GM19324 (cell line): ENCODE data around the gene PKLR.

Experiments
- ATAC-seq: cut with Tn5 transposase; IDR thresholded peaks from one replicate; pipeline ENCODE4 v1.9.1; 2021; ENCODE audit warnings: mild to moderate bottlenecking, moderate library complexity; ENCODE audit not compliant: unreplicated experiment, low FRiP score

Gene PKLR

GRCh38 chr1:155286544-155286943 lies 14.7 kb downstream of the PKLR start:
- no peak for ATAC-seq

GRCh38 chr1:155285631-155286044 lies 15.6 kb downstream of the PKLR start:
- no peak for ATAC-seq

DNA sequence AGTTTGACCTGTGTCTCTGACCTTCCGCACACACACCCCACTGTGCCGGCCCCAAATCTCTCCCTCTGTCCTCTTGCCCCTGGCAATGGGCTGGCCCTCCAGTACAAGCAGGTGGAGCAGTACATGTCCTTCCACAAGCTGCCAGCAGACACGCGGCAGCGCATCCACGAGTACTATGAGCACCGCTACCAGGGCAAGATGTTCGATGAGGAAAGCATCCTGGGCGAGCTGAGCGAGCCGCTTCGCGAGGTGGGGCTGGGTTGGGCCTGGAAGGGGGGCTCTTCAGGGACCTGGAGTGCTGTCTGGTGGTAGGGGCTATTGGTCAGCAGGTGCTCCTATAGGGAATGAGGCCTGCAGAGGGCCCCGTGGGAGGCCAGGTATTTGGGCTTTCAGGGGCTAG lies 16.2 kb downstream of the PKLR start:
- no peak for ATAC-seq

DNA sequence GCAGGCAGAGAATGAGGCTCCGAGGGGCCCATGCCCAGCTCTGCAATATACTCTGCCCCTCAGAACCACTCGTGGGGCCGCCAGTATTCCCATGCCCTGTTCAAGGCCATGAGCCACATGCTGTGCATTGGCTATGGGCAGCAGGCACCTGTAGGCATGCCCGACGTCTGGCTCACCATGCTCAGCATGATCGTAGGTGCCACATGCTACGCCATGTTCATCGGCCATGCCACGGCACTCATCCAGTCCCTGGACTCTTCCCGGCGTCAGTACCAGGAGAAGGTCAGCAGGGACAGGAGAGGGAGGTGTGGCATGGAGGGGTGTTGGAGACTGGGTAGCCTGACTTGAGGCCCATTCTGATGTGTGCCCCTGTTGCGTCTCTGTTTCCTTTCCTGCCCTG lies 16.8 kb downstream of the PKLR start:
- ATAC-seq, result no peak

DNA sequence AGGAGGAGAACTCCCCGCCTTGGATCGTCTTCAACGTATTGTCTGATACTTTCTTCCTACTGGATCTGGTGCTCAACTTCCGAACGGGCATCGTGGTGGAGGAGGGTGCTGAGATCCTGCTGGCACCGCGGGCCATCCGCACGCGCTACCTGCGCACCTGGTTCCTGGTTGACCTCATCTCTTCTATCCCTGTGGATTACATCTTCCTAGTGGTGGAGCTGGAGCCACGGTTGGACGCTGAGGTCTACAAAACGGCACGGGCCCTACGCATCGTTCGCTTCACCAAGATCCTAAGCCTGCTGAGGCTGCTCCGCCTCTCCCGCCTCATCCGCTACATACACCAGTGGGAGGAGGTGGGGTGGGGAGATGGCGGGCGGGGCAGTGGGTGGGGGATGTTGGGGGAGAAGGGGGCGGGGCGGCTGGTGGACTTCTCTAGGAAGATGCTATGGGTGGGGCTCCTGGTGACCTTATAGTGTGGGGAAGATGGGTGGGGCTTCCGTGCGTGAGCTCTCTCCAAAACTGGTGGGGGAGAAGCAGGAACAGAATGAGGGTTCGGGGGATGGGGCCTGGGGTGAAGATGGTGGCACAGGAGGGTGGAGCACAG lies 18.6 kb downstream of the PKLR start:
- ATAC-seq, result no peak

- no peak for ATAC-seq
These were observed 22.0 kb downstream of the PKLR start for GRCh38 chr1:155279268-155279667.

DNA sequence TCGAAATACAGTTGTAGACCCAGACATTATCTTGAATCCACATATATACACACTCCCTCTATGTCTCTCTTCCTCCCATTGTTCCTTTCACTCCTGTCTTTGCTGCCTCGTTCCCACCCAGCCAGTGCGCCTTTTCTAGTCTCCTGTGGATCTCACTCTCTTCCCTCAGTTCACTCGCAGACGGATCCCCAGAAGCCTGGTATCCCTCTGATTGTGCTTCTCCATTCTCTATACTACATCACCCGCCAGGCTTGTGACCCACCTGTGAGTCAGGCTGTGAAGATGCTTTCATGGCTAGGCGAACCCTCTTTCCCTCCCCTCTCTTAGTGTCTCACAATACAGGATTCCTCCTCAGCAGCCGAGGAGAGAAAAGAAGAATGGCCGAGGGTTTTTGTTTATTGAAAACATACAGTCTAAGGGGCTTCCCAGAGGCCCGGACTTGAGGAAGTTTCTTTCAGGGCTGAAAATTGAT lies 22.5 kb downstream of the PKLR start:
- no peak for ATAC-seq

GRCh38 chr1:155277902-155278688 lies 23.1 kb downstream of the PKLR start:
- no peak for ATAC-seq

- ATAC-seq, result peak; percentile 73
These were observed 24.0 kb downstream of the PKLR start, which contains the start of gene HCN3 for GRCh38 chr1:155277070-155277901. HCN3 (plus strand) TSS chr1:155277463; CDS start chr1:155277591, 128 bp downstream.

GRCh38 chr1:155273343-155274245 lies 27.6 kb downstream of the PKLR start, which contains the start of gene CLK2:
CLK2 (minus strand) TSS chr1:155273504; CDS start chr1:155270977, 2,527 bp downstream.
- ATAC-seq, result peak; percentile 75

GRCh38 chr1:155272466-155273342 lies 28.5 kb downstream of the PKLR start:
- peak; percentile 31 for ATAC-seq

DNA sequence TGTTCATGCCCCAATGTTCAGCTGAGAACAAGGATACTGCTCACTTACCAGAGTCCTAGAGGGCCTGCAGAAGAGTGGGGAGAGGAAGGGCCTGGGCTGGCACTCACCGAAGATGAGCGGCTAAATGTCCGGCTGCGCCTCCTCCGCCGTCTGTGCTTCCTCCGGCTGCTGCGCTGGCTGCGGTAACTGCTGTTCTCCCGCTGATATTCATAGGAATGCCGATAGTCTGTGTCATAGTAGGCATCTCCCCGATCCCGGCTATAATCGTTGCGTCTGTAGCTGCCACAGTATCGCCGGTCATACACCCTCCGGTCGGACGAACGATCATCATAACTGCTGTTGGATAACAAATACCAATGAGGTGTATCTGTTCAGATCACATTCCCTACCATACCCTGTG lies 31.9 kb downstream of the PKLR start:
- ATAC-seq, result no peak

DNA sequence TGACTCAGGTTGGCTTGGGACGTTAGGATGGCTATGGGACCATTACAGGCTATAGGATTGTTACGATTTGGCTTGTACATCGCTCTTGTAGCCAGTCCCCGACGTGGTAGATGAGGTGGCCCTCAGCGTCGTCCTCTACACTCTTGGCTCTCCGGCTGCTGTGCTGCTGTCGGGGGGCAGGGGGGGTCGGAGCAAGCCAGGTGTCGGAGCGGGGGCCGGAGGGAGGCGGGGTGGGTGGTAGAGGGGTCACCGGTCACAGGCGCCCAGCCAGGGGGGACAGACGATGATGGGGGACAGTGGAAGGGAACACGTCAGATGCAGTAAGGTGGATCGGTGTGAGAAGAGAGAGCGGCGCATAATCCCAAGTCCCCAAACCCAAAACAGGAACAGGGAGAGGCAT lies 32.6 kb downstream of the PKLR start:
- ATAC-seq, result no peak

DNA sequence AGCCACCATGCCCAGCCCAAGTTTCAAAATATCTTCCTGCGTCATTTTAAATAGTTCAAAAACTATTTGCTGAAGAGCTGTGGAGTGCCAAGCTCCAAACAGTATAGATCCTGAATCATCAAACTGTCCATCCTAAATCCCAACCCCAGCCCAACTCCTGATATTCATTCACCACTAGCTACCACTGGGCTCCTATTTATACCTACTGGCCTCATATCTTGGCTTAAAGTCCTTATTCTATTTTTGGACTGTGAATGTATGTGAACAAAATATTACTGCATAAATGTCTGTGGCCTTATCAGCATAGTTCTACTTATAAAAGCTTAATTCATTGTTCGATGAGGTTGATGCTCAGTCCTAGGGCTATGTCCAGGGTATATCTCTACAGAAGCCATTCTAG lies 33.9 kb downstream of the PKLR start:
- ATAC-seq, result no peak

DNA sequence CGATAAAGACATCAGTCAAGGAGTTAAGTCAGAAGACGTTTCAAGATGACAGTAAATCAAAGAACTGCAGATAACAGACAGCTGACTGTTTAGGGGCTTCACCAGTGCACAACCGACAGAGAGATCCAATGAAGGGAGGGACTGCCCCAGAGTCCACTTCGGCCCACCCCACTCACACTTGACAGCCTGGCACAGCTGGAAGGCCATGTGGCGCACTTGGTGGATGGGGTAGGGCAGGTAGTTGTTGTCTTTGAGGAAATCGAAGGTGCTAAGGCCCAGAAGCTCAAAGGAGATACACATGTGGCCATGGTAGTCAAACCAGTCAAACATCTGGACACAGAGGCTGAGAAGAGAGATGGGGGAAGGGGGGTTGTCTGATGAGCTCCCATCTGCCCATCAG lies 34.7 kb downstream of the PKLR start:
- ATAC-seq, result no peak

GRCh38 chr1:155263067-155263466 lies 38.2 kb downstream of the PKLR start:
- ATAC-seq, result no peak

DNA sequence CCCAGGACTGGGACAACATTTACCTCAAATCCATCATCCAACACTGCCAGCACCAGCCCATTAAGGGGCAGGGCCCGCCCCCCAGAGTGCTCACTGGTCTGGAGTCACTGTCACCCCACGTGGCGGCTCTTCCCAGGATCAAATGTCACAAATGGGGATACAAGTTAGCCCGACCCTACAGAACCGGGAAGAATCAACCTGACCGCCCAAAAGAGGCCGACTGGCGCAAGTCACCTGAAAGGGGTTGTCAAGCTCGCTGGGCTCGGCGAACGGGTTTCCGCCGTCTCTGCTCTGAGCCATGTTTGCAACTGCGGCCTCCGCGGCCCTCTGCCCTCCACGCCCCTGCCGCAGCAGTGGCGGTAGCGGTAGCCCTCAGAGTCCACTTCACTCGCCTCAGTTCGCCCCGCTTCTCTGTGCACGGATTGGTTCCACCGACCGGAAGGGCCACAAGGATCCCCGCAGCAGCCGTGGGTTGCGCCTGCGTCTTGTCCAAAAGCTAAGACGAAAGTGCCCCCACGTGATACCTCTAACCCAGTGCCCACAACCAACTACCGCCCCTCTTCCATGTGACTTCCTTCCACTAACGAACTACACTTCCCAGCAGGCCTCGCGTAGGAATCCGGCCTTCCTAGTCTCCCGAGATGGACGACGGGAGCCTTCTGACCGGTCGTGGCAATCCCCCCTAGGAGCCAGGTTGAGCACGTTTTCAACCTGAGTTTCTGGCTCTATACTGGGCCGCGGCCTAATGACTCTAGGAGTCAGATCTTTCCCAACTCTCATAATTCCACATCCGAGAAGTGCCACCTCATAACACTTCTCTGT lies 39.2 kb downstream of the PKLR start, which contains the start of gene SCAMP3:
TSS of gene SCAMP3 (minus strand) at position 509 of the 822 bp plus-strand sequence. CDS start at position 300, 209 bp downstream.
- ATAC-seq, result peak; percentile 84

DNA sequence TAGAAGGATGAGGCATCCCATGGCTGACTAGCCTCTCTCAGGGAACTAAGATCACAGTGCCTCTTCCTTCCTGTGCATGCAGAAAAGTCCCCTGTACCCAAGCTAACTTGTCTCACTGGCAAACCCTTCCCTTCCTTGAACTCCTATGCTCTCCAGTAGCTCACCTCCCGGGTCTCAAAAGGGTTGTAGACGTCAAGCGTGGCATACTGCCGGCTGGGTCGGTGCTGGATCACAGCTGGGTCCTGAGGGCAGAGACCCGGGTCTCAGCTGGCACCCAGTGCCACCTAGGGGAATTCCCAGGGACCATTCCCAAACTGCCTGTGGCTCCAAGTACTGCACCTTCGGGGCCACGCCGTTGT lies 39.8 kb downstream of the PKLR start:
- peak; percentile 4 for ATAC-seq
